T-helper 2 cell treated with Interferon-gamma antibody and Interleukin-4, amounts not matched to agents 5 μg/mL and 100 μg/mL, for 36 hours (primary cell): ENCODE data around the gene NNT.
"Not testable (repeated sequence)": the region's sequence is repeated elsewhere in the genome, so short reads cannot be mapped to it uniquely, and the experiment has no call there.

Source experiments
- DNase-seq: peaks from one replicate; pipeline ENCODE4 v3.0.0; 2021; ENCODE audit warnings: low spot score
- H3K27ac Mint-ChIP-seq: one replicate; pipeline ENCODE4 v1.8.0; 2021; ENCODE audit warnings: mild to moderate bottlenecking, mixed read lengths
- H3K27me3 Mint-ChIP-seq: one replicate; pipeline ENCODE4 v1.8.0; 2021; ENCODE audit warnings: low read depth, mixed read lengths
- H3K36me3 Mint-ChIP-seq: one replicate; pipeline ENCODE4 v1.8.0; 2021; ENCODE audit warnings: low read depth, mixed read lengths
- H3K4me1 Mint-ChIP-seq: one replicate; pipeline ENCODE4 v1.8.0; 2021; ENCODE audit warnings: low read depth, mixed read lengths
- H3K4me3 Mint-ChIP-seq: one replicate; pipeline ENCODE4 v1.8.0; 2022; ENCODE audit warnings: mild to moderate bottlenecking, moderate library complexity, mixed read lengths
- H3K9me3 Mint-ChIP-seq: one replicate; pipeline ENCODE4 v1.8.0; 2021; ENCODE audit warnings: mixed read lengths

NNT gene

DNA sequence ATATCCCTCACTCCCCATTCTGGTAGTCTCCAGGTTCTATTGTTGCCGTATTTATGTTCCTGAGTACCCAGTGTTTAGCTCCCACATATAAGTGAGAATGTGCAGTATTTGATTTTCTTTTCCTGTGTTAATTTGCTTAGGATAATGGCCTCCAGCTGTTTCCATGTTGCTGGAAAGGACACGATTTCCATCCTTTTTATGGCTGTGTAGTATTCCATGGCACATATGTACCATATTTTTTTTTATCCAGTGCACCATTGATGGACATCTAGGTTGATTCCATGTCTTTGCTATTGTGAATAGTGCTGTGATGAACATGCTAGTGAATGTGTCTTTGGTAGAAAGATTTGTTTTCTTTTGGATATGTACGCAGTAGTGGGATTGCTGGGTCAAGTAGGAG is 98.2 kb downstream of the NNT start:
- Mint-ChIP-seq H3K9me3 (peaks cover under 1% of the 10 kb centered on the region), H3K4me1 (peaks cover 2% of the 10 kb centered on the region), H3K4me3 (no peak overlapping the region), H3K27me3 (no peaks in the 10 kb centered on the region), H3K36me3 (peaks cover 53% of the 10 kb centered on the region), H3K27ac (no peak overlapping the region)
- DNase-seq = no peak

DNA sequence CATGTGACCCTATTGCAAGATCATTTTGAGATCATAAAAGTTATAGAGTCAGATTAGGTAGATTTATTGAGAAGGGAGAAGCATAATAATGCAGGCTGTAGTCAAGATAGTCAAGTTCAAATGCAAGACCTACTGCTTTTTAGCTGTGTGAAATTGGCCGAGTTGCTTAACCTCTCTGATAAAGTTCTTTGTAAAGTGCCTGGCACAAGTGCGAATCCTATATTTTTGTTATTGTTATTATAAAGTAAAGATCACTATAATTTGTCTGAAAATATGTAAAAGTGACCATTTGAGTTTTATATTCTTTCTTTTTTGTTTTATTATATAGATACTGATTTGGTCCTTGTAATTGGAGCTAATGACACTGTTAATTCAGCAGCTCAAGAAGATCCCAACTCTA is 99.3 kb downstream of the NNT start:
- Mint-ChIP-seq H3K9me3 (no peaks in the 10 kb centered on the region), H3K36me3 (peaks cover 46% of the 10 kb centered on the region), H3K4me3 (no peak overlapping the region), H3K4me1 (peaks cover 2% of the 10 kb centered on the region), H3K27ac (no peak overlapping the region), H3K27me3 (no peaks in the 10 kb centered on the region)
- DNase-seq = no peak

GRCh38 chr5:43702815-43703214 is 99.8 kb downstream of the NNT start:
- no peak for DNase-seq
- Mint-ChIP-seq H3K36me3 (peaks cover 41% of the 10 kb centered on the region), H3K4me1 (peaks cover 2% of the 10 kb centered on the region), H3K4me3 (no peak overlapping the region), H3K27me3 (no peaks in the 10 kb centered on the region), H3K27ac (no peak overlapping the region), H3K9me3 (no peaks in the 10 kb centered on the region)

DNA sequence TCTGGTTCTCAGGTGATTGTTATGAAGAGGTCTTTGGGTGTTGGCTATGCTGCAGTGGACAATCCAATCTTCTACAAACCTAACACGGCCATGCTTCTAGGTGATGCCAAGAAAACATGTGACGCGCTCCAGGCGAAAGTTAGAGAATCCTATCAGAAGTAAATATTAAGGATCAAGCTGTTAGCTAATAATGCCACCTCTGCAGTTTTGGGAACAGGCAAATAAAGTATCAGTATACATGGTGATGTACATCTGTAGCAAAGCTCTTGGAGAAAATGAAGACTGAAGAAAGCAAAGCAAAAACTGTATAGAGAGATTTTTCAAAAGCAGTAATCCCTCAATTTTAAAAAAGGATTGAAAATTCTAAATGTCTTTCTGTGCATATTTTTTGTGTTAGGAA is 101.3 kb downstream of the NNT start:
- Mint-ChIP-seq H3K9me3 (no peaks in the 10 kb centered on the region), H3K27me3 (no peaks in the 10 kb centered on the region), H3K36me3 (peaks cover 37% of the 10 kb centered on the region), H3K27ac (no peak overlapping the region), H3K4me3 (no peak overlapping the region), H3K4me1 (peaks cover 2% of the 10 kb centered on the region)
- DNase-seq = no peak

DNA sequence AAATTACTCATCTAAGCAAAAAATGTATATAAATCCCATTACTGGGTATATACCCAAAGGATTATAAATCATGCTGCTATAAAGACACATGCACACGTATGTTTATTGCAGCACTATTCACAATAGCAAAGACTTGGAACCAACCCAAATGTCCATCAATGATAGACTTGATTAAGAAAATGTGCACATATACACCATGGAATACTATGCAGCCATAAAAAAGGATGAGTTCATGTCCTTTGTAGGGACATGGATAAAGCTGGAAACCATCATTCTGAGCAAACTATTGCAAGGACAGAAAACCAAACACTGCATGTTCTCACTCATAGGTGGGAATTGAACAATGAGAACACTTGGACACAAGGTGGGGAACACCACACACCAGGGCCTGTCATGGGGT is 103.6 kb downstream of the NNT start:
- not testable (repeated sequence) for H3K27me3 Mint-ChIP-seq, H3K9me3 Mint-ChIP-seq, H3K27ac Mint-ChIP-seq, H3K4me3 Mint-ChIP-seq, DNase-seq, H3K4me1 Mint-ChIP-seq
- H3K36me3 Mint-ChIP-seq = peaks cover 29% of the 10 kb centered on the region

DNA sequence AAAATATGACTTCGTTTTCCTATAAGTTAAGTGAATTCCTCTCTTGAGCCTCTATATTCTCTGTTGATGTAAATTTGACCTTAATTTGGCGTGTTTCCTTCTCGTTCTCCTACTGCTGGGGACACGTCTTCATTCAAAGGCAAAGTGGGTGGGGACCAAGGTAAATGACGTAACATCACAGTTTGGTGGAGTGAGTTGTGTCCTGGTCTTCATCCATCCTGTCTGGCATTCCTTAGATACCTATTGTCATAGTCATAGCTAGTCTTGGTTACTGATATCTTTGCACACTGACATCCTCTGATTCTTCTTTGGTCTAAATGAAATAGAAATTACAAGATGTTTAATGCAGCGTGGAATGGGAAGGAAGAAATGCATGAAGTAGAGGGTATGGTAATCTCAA is 108.5 kb downstream of the NNT start:
- no peaks in the 10 kb centered on the region for H3K27me3 Mint-ChIP-seq
- H3K4me3 Mint-ChIP-seq = no peak overlapping the region
- H3K36me3 Mint-ChIP-seq = peaks cover 2% of the 10 kb centered on the region
- no peak overlapping the region for H3K27ac Mint-ChIP-seq
- no peaks in the 10 kb centered on the region for H3K4me1 Mint-ChIP-seq
- H3K9me3 Mint-ChIP-seq = no peaks in the 10 kb centered on the region
- DNase-seq = no peak

DNA sequence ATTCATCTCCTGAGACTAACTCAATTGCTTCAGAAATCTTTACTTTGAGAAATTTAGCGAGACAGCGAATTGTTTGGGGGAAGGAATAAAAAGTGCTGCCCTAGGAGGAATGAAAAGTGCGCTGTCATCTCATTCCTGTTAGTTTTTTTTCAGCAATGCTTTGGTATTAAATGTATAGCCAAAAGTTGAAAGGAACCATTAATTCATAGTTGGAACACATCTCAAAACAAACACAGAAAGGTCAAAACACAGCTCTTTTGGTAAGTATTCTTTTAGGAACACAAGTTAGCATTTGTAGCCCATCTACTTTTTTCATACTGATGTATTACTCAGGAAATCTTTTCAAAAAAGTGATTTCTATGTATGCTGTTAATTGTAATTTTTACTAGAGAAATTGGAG is 109.1 kb downstream of the NNT start:
- no peaks in the 10 kb centered on the region for H3K9me3 Mint-ChIP-seq
- no peak overlapping the region for H3K4me3 Mint-ChIP-seq
- DNase-seq = no peak
- no peaks in the 10 kb centered on the region for H3K4me1 Mint-ChIP-seq
- H3K36me3 Mint-ChIP-seq = no peaks in the 10 kb centered on the region
- H3K27me3 Mint-ChIP-seq = no peaks in the 10 kb centered on the region
- no peak overlapping the region for H3K27ac Mint-ChIP-seq

GRCh38 chr5:43719783-43720182 is 116.8 kb downstream of the NNT start:
- H3K27me3 Mint-ChIP-seq, H3K9me3 Mint-ChIP-seq, H3K36me3 Mint-ChIP-seq, H3K4me1 Mint-ChIP-seq, DNase-seq, H3K4me3 Mint-ChIP-seq, H3K27ac Mint-ChIP-seq: not testable (repeated sequence)

- peaks cover 2% of the 10 kb centered on the region for H3K27me3 Mint-ChIP-seq
- H3K9me3 Mint-ChIP-seq = no peaks in the 10 kb centered on the region
- H3K4me1 Mint-ChIP-seq = no peaks in the 10 kb centered on the region
- no peaks in the 10 kb centered on the region for H3K36me3 Mint-ChIP-seq
- no peak overlapping the region for H3K4me3 Mint-ChIP-seq
- no peak for DNase-seq
- H3K27ac Mint-ChIP-seq = no peak overlapping the region
These were observed 125.6 kb downstream of the NNT start for GRCh38 chr5:43728581-43728980.

GRCh38 chr5:43729846-43730478 is 127.0 kb downstream of the NNT start:
- peaks cover 2% of the 10 kb centered on the region for H3K27me3 Mint-ChIP-seq
- H3K36me3 Mint-ChIP-seq = no peaks in the 10 kb centered on the region
- no peak overlapping the region for H3K27ac Mint-ChIP-seq
- no peaks in the 10 kb centered on the region for H3K9me3 Mint-ChIP-seq
- DNase-seq = no peak
- no peak overlapping the region for H3K4me3 Mint-ChIP-seq
- no peaks in the 10 kb centered on the region for H3K4me1 Mint-ChIP-seq

- no peak overlapping the region for H3K4me3 Mint-ChIP-seq
- no peak for DNase-seq
- no peaks in the 10 kb centered on the region for H3K9me3 Mint-ChIP-seq
- peaks cover 2% of the 10 kb centered on the region for H3K27me3 Mint-ChIP-seq
- no peaks in the 10 kb centered on the region for H3K36me3 Mint-ChIP-seq
- H3K27ac Mint-ChIP-seq = no peak overlapping the region
- no peaks in the 10 kb centered on the region for H3K4me1 Mint-ChIP-seq
These were observed 127.9 kb downstream of the NNT start for GRCh38 chr5:43730832-43731342.

DNA sequence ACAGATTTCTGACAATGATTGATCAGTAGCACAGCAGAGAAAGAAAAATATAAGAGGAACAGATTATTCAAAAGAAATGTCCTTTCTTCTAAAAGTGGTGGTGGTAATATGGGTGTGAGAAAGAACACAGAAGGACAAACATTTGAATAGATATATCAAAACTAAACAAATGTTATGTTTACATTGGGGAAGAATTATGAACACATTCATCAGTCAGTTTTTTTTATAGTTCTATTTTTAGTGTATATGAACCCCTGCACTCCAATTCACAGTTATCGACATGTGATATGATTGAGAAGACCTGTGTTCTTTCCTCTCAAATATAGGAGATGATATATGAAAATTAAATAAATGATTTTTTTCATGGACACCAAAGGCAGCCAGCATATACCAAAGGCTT is 128.6 kb downstream of the NNT start:
- H3K4me1 Mint-ChIP-seq = no peaks in the 10 kb centered on the region
- DNase-seq = no peak
- no peak overlapping the region for H3K27ac Mint-ChIP-seq
- peaks cover 2% of the 10 kb centered on the region for H3K27me3 Mint-ChIP-seq
- no peaks in the 10 kb centered on the region for H3K36me3 Mint-ChIP-seq
- no peak overlapping the region for H3K4me3 Mint-ChIP-seq
- H3K9me3 Mint-ChIP-seq = no peaks in the 10 kb centered on the region

DNA sequence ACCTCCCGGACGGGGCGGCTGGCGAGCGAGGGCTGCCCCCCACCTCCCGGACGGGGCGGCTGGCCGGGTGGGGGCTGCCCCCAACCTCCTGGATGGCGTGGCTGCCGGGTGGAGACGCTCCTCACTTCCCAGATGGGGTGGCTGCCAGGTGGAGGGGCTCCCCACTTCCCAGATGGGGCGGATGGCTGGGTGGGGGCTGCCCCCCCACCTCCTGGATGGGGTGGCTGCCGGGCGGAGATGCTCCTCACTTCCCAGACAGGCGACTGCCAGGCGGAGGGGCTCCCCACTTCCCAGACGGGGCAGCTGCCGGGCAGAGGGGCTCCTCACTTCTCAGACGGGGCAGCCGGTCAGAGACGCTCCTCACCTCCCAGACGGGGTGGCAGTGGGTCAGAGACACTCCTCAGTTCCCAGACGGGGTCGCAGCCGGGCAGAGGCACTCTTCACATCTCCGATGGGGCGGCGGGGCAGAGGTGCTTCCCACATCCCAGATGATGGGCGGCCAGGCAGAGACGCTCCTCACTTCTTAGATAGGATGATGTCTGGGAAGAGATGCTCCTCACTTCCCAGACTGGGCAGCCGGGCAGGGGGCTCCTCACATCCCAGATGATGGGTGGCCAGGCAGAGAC is 143.1 kb downstream of the NNT start:
- H3K9me3 Mint-ChIP-seq, H3K27ac Mint-ChIP-seq, H3K36me3 Mint-ChIP-seq, H3K4me3 Mint-ChIP-seq, H3K27me3 Mint-ChIP-seq, DNase-seq, H3K4me1 Mint-ChIP-seq: not testable (repeated sequence)

- Mint-ChIP-seq H3K4me1 (no peaks in the 10 kb centered on the region), H3K36me3 (no peaks in the 10 kb centered on the region), H3K9me3 (peaks cover 5% of the 10 kb centered on the region), H3K27ac (no peak overlapping the region), H3K4me3 (no peak overlapping the region), H3K27me3 (no peaks in the 10 kb centered on the region)
- DNase-seq = no peak
These were observed 147.8 kb downstream of the NNT start for GRCh38 chr5:43750809-43751208.

- Mint-ChIP-seq H3K9me3 (peaks cover 9% of the 10 kb centered on the region), H3K27ac (no peak overlapping the region), H3K36me3 (no peaks in the 10 kb centered on the region), H3K27me3 (no peaks in the 10 kb centered on the region), H3K4me1 (no peaks in the 10 kb centered on the region), H3K4me3 (no peak overlapping the region)
- no peak for DNase-seq
These were observed 150.1 kb downstream of the NNT start for GRCh38 chr5:43753069-43753468.
